Measurements from ENCODE around the gene ADRA2B.
"Not testable (repeated sequence)": the region's sequence is repeated elsewhere in the genome, so short reads cannot be mapped to it uniquely, and the experiment has no call there.

ADRA2B gene

GRCh38 chr2:96075199-96075771 lies 41.1 kb downstream of the ADRA2B start:
- no peak for TF ChIP-seq JUND (IDR thresholded peaks at IDR 0.05; ENCODE audit: low read depth)
- DNase-seq (ENCODE audit: low read depth in 1 of 2, low spot score in 1 of 2): no peak
- in situ Hi-C loops (cut with HindIII; ENCODE audit: low pct_unique_long_range_greater_than_20kb, low sequenced_read_pairs): no loop called here

GRCh38 chr2:96074156-96074555 lies 42.2 kb downstream of the ADRA2B start:
- no peak for DNase-seq (ENCODE audit: low read depth in 1 of 2, low spot score in 1 of 2)
- in situ Hi-C loops (cut with HindIII; ENCODE audit: low pct_unique_long_range_greater_than_20kb, low sequenced_read_pairs): no loop called here
- TF ChIP-seq JUND (IDR thresholded peaks at IDR 0.05; ENCODE audit: low read depth): no peak

- no peak for TF ChIP-seq JUND (IDR thresholded peaks at IDR 0.05; ENCODE audit: low read depth)
- no peak for DNase-seq (ENCODE audit: low read depth in 1 of 2, low spot score in 1 of 2)
- in situ Hi-C loops (cut with HindIII; ENCODE audit: low pct_unique_long_range_greater_than_20kb, low sequenced_read_pairs): no loop called here
Measured at GRCh38 chr2:96073170-96073775, 43.1 kb downstream of the ADRA2B start.

GRCh38 chr2:96072746-96073145 lies 43.6 kb downstream of the ADRA2B start:
- in situ Hi-C loops (cut with HindIII; ENCODE audit: low pct_unique_long_range_greater_than_20kb, low sequenced_read_pairs): no loop called here
- no peak for DNase-seq (ENCODE audit: low read depth in 1 of 2, low spot score in 1 of 2)
- no peak for TF ChIP-seq JUND (IDR thresholded peaks at IDR 0.05; ENCODE audit: low read depth)

- not testable (repeated sequence) for DNase-seq (ENCODE audit: low read depth in 1 of 2, low spot score in 1 of 2)
Measured at GRCh38 chr2:96071977-96072491, 44.3 kb downstream of the ADRA2B start.

GRCh38 chr2:96071087-96071976 lies 45.0 kb downstream of the ADRA2B start:
- in situ Hi-C loops (cut with HindIII; ENCODE audit: low pct_unique_long_range_greater_than_20kb, low sequenced_read_pairs): not testable (repeated sequence)

More at GRCh38 chr2:96071977-96072491, 44.3 kb downstream of the ADRA2B start:
- in situ Hi-C loops (cut with HindIII; ENCODE audit: low pct_unique_long_range_greater_than_20kb, low sequenced_read_pairs): not testable (repeated sequence)

GRCh38 chr2:96070351-96070750 lies 46.0 kb downstream of the ADRA2B start:
- DNase-seq (ENCODE audit: low read depth in 1 of 2, low spot score in 1 of 2); in situ Hi-C loops (cut with HindIII; ENCODE audit: low pct_unique_long_range_greater_than_20kb, low sequenced_read_pairs): not testable (repeated sequence)

More at GRCh38 chr2:96071087-96071976, 45.0 kb downstream of the ADRA2B start:
- not testable (repeated sequence) for DNase-seq (ENCODE audit: low read depth in 1 of 2, low spot score in 1 of 2)

- in situ Hi-C loops (cut with HindIII; ENCODE audit: low pct_unique_long_range_greater_than_20kb, low sequenced_read_pairs); DNase-seq (ENCODE audit: low read depth in 1 of 2, low spot score in 1 of 2): not testable (repeated sequence)
Measured at GRCh38 chr2:96069878-96070277, 46.5 kb downstream of the ADRA2B start.

GRCh38 chr2:96067902-96068581 lies 48.3 kb downstream of the ADRA2B start:
- in situ Hi-C loops (cut with HindIII; ENCODE audit: low pct_unique_long_range_greater_than_20kb, low sequenced_read_pairs); DNase-seq (ENCODE audit: low read depth in 1 of 2, low spot score in 1 of 2): not testable (repeated sequence)

- DNase-seq (ENCODE audit: low read depth in 1 of 2, low spot score in 1 of 2); in situ Hi-C loops (cut with HindIII; ENCODE audit: low pct_unique_long_range_greater_than_20kb, low sequenced_read_pairs): not testable (repeated sequence)
Measured at GRCh38 chr2:96067098-96067660, 49.2 kb downstream of the ADRA2B start.

GRCh38 chr2:96066511-96066910 lies 49.9 kb downstream of the ADRA2B start:
- DNase-seq (ENCODE audit: low read depth in 1 of 2, low spot score in 1 of 2); in situ Hi-C loops (cut with HindIII; ENCODE audit: low pct_unique_long_range_greater_than_20kb, low sequenced_read_pairs): not testable (repeated sequence)

GRCh38 chr2:96065954-96066353 lies 50.4 kb downstream of the ADRA2B start:
- DNase-seq (ENCODE audit: low read depth in 1 of 2, low spot score in 1 of 2); in situ Hi-C loops (cut with HindIII; ENCODE audit: low pct_unique_long_range_greater_than_20kb, low sequenced_read_pairs): not testable (repeated sequence)

Data from T47D (cell line).